HCT116 (cell line): ENCODE results near the gene KCNIP3. TPM values are rescaled to one million over a fixed set of nuclear protein-coding genes. Genes with fewer than 3 reads are reported as not detected.

Experiments
- ATAC-seq: fragments of 200-7000 bp; cut with Tn5 transposase; 2 replicates; pipeline ENCODE4 v1.9.1; 2020; ENCODE audit warnings: mild to moderate bottlenecking, moderate library complexity
- BruUV-seq: library from RNA; stranded (reverse); fragments of 400-500 nt; replicated peaks from 2 replicates; lab custom pipeline; 2021; lab: Mats Ljungman, UMichigan
- CTCF ChIA-PET: fragments of 300-600 bp; sonication (Branson Sonifier 250); formaldehyde crosslinking; loops from one replicate; lab custom pipeline; 2021; ENCODE audit warnings: antibody characterized with exemption; lab: Charles Lee
- POLR2A ChIA-PET: fragments of 300-600, 350-600 bp; sonication (Branson Sonifier 250); formaldehyde crosslinking; loops from one replicate; lab custom pipeline; 2021; ENCODE audit warnings: antibody characterized with exemption; lab: Charles Lee
- RAD21 ChIA-PET, 2 experiments: fragments of 300-600 bp; sonication (Branson Sonifier 250); formaldehyde crosslinking; loops; one replicate each; lab custom pipeline; 2023; ENCODE audit warnings: low total read pairs in 2 of 2; ENCODE audit not compliant: uncharacterized antibody in 2 of 2, unreplicated experiment in 2 of 2, low non-redundant PET in 1 of 2; lab: Charles Lee
- DNase-seq: peaks from one replicate; pipeline ENCODE4 v3.0.0-alpha.2; 2010; ENCODE audit warnings: low read depth, low spot score
- H2AFZ ChIP-seq: fragments of 200-600 bp; shearing (Covaris generic), sonication (generic); 2 replicates; pipeline ENCODE4 v1.6.1; 2017; ENCODE audit warnings: low read depth, mixed run types, mixed read lengths, antibody characterized with exemption, low read length; ENCODE audit not compliant: poor library complexity, severe bottlenecking
- H3K27ac ChIP-seq: 2 replicates; pipeline ENCODE4 v1.5.1; 2012; ENCODE audit warnings: low read depth, low read length
- H3K27me3 ChIP-seq: fragments of 200-600 bp; sonication (generic); 2 replicates; pipeline ENCODE4 v1.6.1; 2016; ENCODE audit warnings: mixed run types, low read length, mixed read lengths; ENCODE audit not compliant: insufficient read depth
- H3K36me3 ChIP-seq, 2 experiments: fragments of 200-500 bp in 1 of 2; fragments of 200-600 bp in 1 of 2; sonication (Bioruptor generic) in 1 of 2; sonication (generic) in 1 of 2; 2 replicates each; pipeline versions ENCODE4 v1.5.1 to v1.6.1; 2014 to 2016; ENCODE audit warnings: low read length in 2 of 2, inconsistent platforms in 1 of 2, mixed read lengths in 1 of 2, mixed run types in 1 of 2; ENCODE audit not compliant: insufficient read depth in 2 of 2, control insufficient read depth in 1 of 2
- H3K4me1 ChIP-seq, 2 experiments: fragments of 200-600 bp in 1 of 2; sonication (generic) in 1 of 2; 2 replicates each; pipeline versions ENCODE4 v1.5.1 to v1.6.1; 2012 to 2017; ENCODE audit warnings: low read length in 2 of 2, inconsistent platforms in 1 of 2, mild to moderate bottlenecking in 1 of 2, mixed read lengths in 1 of 2, mixed run types in 1 of 2, moderate library complexity in 1 of 2; ENCODE audit not compliant: insufficient read depth in 2 of 2, control insufficient read depth in 1 of 2
- H3K4me2 ChIP-seq: fragments of 200-600 bp; sonication (generic); 2 replicates; pipeline ENCODE4 v1.6.1; 2017; ENCODE audit warnings: mixed run types, low read length, mixed read lengths
- H3K4me3 ChIP-seq, 2 experiments: fragments of 200-600 bp in 1 of 2; sonication (generic) in 1 of 2; replicated peaks in 1 of 2; 2 replicates each; pipeline ENCODE4 v1.5.1; 2011 to 2016; ENCODE audit warnings: low read length in 2 of 2, control low read depth in 1 of 2, low read depth in 1 of 2, mild to moderate bottlenecking in 1 of 2, mixed read lengths in 1 of 2, mixed run types in 1 of 2
- H3K79me2 ChIP-seq: fragments of 200-600 bp; sonication (generic); 2 replicates; pipeline ENCODE4 v1.6.1; 2017; ENCODE audit warnings: mild to moderate bottlenecking, mixed run types, low read length, moderate library complexity, mixed read lengths; ENCODE audit not compliant: insufficient read depth
- H3K9ac ChIP-seq: fragments of 200-600 bp; sonication (generic); 2 replicates; pipeline ENCODE4 v1.6.1; 2016; ENCODE audit warnings: low read length, mixed read lengths
- H3K9me2 ChIP-seq: fragments of 200-600 bp; sonication (generic), shearing (Covaris generic); 2 replicates; pipeline ENCODE4 v1.6.1; 2017; ENCODE audit warnings: mixed run types, mild to moderate bottlenecking, moderate library complexity; ENCODE audit not compliant: insufficient read depth
- H3K9me3 ChIP-seq, 2 experiments: fragments of 200-500 bp in 1 of 2; fragments of 200-600 bp in 1 of 2; sonication (Bioruptor generic) in 1 of 2; sonication (generic) in 1 of 2; 2 replicates each; pipeline ENCODE4 v1.6.1; 2014 to 2017; ENCODE audit warnings: low read length in 2 of 2, mixed read lengths in 2 of 2, inconsistent platforms in 1 of 2, low read depth in 1 of 2, mild to moderate bottlenecking in 1 of 2, mixed run types in 1 of 2, moderate library complexity in 1 of 2; ENCODE audit not compliant: control insufficient read depth in 1 of 2, insufficient read depth in 1 of 2
- H4K20me1 ChIP-seq: fragments of 200-600 bp; sonication (generic), shearing (Covaris generic); 2 replicates; pipeline ENCODE4 v1.6.1; 2017; ENCODE audit warnings: mixed run types, mild to moderate bottlenecking, moderate library complexity; ENCODE audit not compliant: insufficient read depth
- CEBPB ChIP-seq: IDR thresholded peaks from 2 replicates; pipeline ENCODE4 v1.6.1; 2012; ENCODE audit warnings: low read depth
- EGR1 ChIP-seq: IDR thresholded peaks from 2 replicates; pipeline ENCODE4 v1.6.1; 2012; ENCODE audit warnings: low read depth
- ELF1 ChIP-seq: IDR thresholded peaks from 2 replicates; pipeline ENCODE4 v1.6.1; 2012; ENCODE audit warnings: low read depth, borderline replicate concordance
- EZH2 ChIP-seq: fragments of 200-600 bp; sonication (generic); IDR thresholded peaks from 2 replicates; pipeline ENCODE4 v1.6.1; 2017; ENCODE audit warnings: antibody characterized with exemption, mixed run types
- JUND ChIP-seq: IDR thresholded peaks from 2 replicates; pipeline ENCODE4 v1.6.1; 2012
- POLR2A ChIP-seq: IDR thresholded peaks from 2 replicates; pipeline ENCODE4 v1.7.0; 2011; ENCODE audit warnings: borderline replicate concordance; ENCODE audit not compliant: insufficient read depth, insufficient read length; ENCODE audit errors: extremely low read depth
- RAD21 ChIP-seq: IDR thresholded peaks from 2 replicates; pipeline ENCODE4 v1.6.1; 2012; ENCODE audit warnings: low read depth, mild to moderate bottlenecking
- YY1 ChIP-seq: IDR thresholded peaks from 2 replicates; pipeline ENCODE4 v1.6.1; 2011; ENCODE audit warnings: low read length, low read depth, moderate library complexity, mild to moderate bottlenecking; ENCODE audit not compliant: insufficient replicate concordance; ENCODE audit errors: extremely low read depth
- ZNF274 ChIP-seq: fragments of 200-500 bp; sonication (Bioruptor generic); IDR thresholded peaks from 2 replicates; pipeline ENCODE4 v1.6.1; 2014; ENCODE audit warnings: mild to moderate bottlenecking, low read depth, low read length, inconsistent platforms
- intact Hi-C: fragments of 100-400 bp; cut with micrococcal nuclease; formaldehyde crosslinking; loops from 2 replicates; pipeline ENCODE4 v1.10.0; 2022
- total RNA-seq: library from RNA; stranded (reverse); gene quantifications from one replicate; pipeline ENCODE4 v1.2.1, GENCODE V29; 2021; ENCODE audit not compliant: unreplicated experiment
- TF ChIP-seq, protein P1 (sequence below): IDR thresholded peaks from 2 replicates; pipeline ENCODE4 v1.6.1; 2012
- TF ChIP-seq, protein P2 (sequence below), 3 experiments: fragments of 200-600 bp in 1 of 3; sonication (generic) in 1 of 3; IDR thresholded peaks in 2 of 3; conservative IDR thresholded peaks in 1 of 3; 2 replicates each; pipeline ENCODE4 v1.5.1; 2012 to 2017; ENCODE audit warnings: low read depth in 2 of 3, low read length in 2 of 3, antibody characterized with exemption in 1 of 3, borderline replicate concordance in 1 of 3, control low read depth in 1 of 3, mild to moderate bottlenecking in 1 of 3, mixed read lengths in 1 of 3, mixed run types in 1 of 3, moderate library complexity in 1 of 3; ENCODE audit not compliant: insufficient read depth in 1 of 3

The KCNIP3 gene
- total RNA-seq, 1 experiment from 2014 or later, result 3.1 TPM

DNA sequence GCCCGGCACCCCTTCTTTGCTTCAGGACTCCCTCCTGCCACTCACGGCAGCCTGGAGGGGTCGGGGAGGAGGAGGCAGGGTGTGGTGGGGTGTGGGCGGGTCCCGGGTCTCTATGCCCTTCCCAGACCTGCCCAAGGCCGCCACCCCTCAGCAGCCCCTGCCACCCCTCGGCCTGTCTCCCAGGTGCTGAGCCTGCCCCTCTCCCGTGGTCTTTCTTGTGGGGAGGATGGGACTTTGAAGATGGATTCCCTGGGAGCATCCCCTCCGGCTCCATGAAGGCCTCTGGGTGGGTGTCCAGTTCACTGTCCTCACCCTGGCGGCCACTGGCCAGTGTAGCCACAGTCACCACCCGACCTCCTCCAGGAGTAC, 23.2 kb downstream of the KCNIP3 start:
- Histone ChIP-seq H3K36me3 (no peaks in the 10 kb centered on the region), H3K4me1 (peaks cover 3 to 7% of the 10 kb centered on the region in 2 experiments; a peak in 2 of 4 replicates), H3K79me2 (no peaks in the 10 kb centered on the region), H2AFZ (no peak overlapping the region), H3K27ac (no peak overlapping the region), H3K9ac (no peak overlapping the region), H3K4me3 (no peak overlapping the region), H3K27me3 (no peaks in the 10 kb centered on the region), H3K4me2 (no peak overlapping the region), H4K20me1 (no peaks in the 10 kb centered on the region), H3K9me3 (no peaks in the 10 kb centered on the region), H3K9me2 (no peaks in the 10 kb centered on the region)
- ChIA-PET CTCF (no interaction called here), POLR2A (no interaction called here), RAD21 (no interaction called here)
- ATAC-seq (no peak), DNase-seq (no peak)
- intact Hi-C loops, result no loop called here
- BruUV-seq, result no TSS peak
- TF ChIP-seq EGR1 (no peak), ZNF274 (no peak), POLR2A (no peak), YY1 (no peak), EZH2 (no peak), ELF1 (no peak), CEBPB (no peak), JUND (no peak), RAD21 (no peak)
- TF ChIP-seq, protein P1, sequence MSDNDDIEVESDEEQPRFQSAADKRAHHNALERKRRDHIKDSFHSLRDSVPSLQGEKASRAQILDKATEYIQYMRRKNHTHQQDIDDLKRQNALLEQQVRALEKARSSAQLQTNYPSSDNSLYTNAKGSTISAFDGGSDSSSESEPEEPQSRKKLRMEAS, result no peak
- TF ChIP-seq, protein P2, sequence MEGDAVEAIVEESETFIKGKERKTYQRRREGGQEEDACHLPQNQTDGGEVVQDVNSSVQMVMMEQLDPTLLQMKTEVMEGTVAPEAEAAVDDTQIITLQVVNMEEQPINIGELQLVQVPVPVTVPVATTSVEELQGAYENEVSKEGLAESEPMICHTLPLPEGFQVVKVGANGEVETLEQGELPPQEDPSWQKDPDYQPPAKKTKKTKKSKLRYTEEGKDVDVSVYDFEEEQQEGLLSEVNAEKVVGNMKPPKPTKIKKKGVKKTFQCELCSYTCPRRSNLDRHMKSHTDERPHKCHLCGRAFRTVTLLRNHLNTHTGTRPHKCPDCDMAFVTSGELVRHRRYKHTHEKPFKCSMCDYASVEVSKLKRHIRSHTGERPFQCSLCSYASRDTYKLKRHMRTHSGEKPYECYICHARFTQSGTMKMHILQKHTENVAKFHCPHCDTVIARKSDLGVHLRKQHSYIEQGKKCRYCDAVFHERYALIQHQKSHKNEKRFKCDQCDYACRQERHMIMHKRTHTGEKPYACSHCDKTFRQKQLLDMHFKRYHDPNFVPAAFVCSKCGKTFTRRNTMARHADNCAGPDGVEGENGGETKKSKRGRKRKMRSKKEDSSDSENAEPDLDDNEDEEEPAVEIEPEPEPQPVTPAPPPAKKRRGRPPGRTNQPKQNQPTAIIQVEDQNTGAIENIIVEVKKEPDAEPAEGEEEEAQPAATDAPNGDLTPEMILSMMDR (IDR thresholded peaks at IDR 0.05 in 2 of 3, conservative IDR thresholded peaks at IDR 0.05 in 1 of 3; ENCODE audit: borderline replicate concordance in 1 of 3, insufficient read depth in 1 of 3, low read depth in 2 of 3, low read length in 2 of 3), result no peak
